Fibroblast of skin of left biceps (primary cell): ENCODE data around the gene ANGPTL2.
"Not testable (repeated sequence)": the region's sequence is repeated elsewhere in the genome, so short reads cannot be mapped to it uniquely, and the experiment has no call there.

Source experiments
- DNase-seq, 2 experiments: peaks; one replicate each; pipeline ENCODE4 v3.0.0-alpha.2; 2013; ENCODE audit warnings: low read depth in 2 of 2

Gene ANGPTL2

DNA sequence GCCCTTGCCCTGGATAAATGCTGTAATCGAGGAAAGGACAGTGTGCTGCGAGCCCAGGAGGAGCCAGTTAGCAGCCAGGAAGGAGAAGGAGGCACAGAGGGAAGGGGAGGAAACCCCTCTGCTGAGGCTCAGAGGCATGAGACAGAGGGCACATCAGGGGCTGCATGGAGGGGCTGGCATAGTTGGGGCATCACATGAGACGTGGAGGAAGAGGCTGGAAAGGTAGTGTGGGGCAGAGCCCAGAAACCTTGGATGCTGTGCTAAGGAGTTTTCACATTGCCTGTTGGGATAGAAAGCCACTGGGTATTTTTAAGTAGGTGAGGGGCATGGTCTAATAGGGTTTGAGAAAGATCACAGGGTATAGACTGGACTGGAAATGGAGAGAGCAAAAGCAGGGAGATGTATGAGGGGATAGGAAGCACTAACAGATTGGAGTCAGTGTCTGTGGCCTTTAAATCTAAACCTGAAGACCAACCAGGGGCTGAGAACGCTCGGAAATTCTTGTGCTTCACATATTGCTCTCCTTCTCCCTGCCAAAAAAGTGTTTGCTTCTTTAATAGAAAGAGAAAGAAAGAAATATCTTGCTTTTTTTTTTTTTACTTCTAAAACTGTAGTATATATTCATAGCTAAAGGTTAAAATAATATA is 33.0 kb upstream of the ANGPTL2 start:
- DNase-seq: no peak

DNA sequence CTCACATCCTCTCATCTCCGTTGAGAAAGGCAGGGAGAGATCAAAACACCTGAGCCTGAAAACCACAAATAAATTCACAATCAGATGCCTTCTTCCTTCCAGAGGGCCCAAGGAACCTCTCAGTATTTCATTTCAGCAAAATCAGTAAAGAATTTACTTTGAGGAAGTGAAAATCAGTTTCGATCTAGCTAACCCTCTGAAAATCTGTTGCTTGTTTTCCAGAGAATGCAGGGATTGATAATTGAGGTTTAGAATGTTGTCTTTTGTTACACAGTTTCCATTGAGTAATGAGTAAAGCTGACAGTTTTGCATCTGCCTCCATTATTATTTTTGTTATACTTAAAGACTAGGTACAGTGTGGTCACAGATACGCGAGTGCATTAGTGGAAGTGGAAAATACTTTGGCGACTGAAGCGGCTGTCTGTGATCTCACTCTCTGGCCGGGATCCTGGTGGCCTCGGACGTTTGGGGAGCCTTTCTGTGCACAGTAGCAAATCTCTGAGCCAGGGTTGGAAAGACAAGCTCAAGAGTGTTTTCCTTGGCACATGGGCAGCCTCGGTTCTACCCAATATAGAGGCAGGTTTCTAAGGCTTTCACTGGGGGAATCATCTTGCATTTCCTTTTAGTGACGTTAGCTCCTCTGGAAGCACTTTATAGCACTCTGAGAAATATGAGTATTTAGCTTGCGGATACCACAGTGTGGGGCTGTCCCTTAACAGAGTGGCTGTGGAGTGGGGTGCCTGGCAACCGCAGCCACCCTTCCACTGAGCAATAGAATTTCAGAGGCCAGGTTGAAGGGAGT is 32.2 kb upstream of the ANGPTL2 start:
- peak in 1 of 2 experiments; percentile 43 for DNase-seq

DNA sequence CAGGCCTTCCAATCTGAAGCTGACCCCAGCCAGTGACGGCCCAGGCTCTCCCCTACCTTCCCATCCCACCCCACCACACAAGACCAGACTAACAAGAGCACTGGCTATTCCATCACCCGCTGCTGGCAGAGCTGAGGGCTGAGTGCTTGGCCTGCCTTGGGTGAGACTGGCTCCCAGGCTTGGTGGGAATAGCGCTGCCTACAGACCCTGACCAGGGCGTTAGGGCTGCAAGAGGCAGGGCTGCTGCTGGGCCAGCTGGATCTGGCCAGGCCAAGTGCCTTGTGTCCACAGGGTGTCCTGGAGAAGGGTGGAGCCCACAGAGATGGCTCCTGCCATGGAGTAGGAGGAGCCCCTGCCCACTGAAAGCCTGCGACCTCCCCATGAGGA is 31.6 kb upstream of the ANGPTL2 start:
- no peak for DNase-seq

DNA sequence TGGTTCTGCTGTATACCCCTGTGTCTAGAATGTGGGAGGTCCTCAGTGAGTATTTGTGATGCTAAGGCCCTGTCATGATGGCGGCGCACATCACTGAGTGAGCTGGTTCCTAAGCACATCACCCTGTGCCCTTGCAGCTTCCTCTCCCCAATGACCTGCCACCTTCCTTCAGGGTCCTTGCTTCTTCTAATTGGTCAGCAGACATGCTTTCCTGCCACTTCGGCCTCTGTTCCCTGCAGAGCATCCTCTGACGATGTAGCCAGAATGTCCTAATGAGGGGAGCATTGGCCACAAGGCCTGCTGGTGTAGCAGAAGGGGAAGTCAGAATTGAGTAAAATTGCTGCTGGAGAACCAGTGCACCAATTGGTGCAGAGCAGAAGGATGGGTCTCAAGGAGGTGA is 31.1 kb upstream of the ANGPTL2 start:
- no peak for DNase-seq

- DNase-seq: no peak
These were observed 27.3 kb upstream of the ANGPTL2 start for GRCh38 chr9:127149463-127150390.

DNA sequence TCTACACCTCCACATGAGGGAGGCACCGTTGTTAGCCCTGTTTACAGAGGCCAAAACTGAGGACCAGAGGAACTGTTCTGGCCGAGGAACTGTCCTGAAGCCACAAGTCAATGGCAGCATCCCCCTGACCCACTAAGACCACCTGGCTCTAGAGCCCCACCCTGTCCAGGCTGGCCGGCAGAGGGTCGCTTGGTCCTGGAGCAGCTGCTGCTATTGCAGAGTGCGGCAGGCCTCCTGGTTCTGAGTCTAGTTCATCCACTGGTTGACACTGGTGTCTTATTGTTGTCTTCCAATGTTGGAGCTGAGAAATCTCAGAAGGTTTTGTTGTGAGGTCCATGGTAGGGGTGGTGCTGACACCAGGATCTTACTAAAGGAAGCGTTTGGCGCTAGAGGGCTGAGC is 26.6 kb upstream of the ANGPTL2 start:
- no peak for DNase-seq

GRCh38 chr9:127148014-127148413 is 25.6 kb upstream of the ANGPTL2 start:
- no peak for DNase-seq

DNA sequence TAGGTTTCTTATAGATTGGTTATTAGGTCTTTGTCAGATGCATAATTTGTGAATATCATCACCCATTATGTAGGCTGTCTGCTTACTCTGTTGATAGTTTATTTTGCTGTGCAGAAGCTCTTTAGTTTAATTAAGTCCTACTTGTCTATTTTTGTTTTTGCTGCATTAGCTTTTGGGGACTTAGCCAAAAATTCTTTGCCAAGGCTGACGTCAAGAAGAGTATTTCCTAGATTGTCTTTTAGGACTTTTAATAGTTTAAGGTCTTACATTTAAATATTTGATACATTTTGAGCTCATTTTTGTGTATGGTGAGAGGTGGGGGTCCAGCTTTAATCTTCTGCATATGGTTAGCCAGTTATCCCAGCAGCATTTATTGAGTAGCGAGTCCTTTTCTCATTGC is 24.8 kb upstream of the ANGPTL2 start:
- DNase-seq: no peak

DNA sequence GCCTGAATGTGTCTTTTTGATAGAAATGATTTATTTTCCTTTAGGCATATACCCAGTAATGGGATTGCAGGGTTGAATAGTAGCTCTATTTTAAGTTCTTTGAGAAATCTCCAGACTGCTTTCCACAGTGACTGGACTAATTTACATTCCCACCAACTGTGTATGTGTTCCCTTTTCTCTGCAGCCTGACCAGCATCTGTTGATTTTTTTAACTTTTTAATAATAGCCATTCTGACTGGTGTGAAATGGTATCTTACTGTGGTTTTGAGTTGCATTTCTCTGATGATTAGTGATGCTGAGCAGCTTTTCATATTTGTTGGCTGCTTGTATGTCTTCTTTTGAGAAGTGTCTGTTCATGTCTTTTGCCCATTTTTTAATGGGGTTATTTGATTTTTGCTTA is 24.4 kb upstream of the ANGPTL2 start:
- not testable (repeated sequence) for DNase-seq

DNA sequence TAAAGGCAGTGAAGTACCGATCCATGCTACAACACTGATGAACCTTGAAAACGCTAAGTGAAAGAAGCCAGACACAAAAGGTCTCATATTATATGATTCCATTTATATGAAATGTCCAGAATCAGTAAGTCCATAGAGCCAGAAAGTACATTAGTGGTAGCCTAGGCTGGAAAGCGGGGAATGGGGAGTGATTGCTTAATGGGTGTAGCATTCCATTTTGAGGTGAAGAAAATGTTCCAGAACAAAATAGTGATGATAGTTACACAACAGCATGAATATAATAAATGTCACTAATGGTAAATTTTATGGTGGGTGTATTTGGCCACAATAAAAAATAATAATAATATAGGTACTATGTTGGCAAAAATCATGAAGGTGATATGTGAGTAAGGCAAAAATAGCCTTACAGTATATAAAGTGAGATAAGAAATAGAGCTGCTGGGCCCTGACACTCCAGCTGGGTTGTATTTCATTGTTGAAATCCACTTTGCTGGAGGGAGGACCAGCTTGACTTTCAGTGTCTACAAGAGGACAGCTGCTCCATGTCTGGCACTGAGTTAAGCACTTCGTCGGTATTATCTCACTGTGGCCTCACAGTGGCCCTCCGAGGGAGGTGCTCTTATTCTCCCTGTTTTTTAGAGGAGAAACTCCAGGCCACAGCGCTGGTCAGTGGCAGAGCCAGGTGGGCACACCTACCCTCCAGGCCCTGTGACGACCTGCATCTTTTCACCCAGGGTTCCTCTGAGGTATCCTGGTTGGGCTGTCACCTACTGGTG is 22.4 kb upstream of the ANGPTL2 start:
- no peak for DNase-seq

GRCh38 chr9:127143920-127144465 is 21.6 kb upstream of the ANGPTL2 start:
- no peak for DNase-seq

GRCh38 chr9:127142931-127143464 is 20.6 kb upstream of the ANGPTL2 start:
- DNase-seq: no peak

DNA sequence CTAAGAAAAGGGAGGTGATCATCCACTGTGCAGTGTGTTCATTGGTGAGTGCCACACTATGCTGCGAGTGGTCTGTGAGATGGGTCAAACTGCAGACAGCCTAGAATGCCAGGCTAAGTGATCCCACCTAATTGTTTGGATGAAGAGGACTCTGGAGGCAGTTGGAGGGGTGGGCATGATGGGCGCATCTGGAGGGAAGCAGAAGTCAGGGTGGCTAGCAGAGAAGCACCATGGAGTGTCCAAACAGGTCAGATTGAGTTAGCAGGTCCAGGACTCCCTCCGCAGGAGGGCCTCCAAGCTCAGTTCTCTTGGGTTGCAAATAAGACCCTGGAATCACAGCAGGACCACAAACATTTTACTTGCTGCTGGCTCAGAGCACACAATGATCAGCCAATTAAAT is 19.9 kb upstream of the ANGPTL2 start:
- no peak for DNase-seq

- DNase-seq: no peak
These were observed 18.6 kb upstream of the ANGPTL2 start for GRCh38 chr9:127140842-127141675.

DNA sequence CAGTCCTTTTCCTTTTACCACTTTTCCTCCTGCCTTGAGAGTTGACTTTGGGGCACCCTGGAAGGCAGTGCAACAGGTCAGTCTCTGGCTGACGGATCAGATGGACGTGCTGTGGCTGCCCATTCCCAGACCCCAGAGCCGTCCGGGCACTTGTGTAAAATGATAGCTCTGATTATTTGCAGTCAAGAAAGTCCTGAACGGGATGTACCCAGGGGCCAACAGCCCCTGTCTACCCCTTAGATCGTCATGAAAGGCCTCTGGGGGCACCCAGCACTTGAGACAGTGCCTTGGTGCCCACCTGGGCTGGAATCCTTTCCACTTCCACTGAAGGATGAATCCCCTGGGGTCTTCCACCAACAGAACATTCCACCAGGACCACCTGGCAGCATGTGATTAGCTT is 17.7 kb upstream of the ANGPTL2 start:
- DNase-seq: no peak

- no peak for DNase-seq
These were observed 17.3 kb upstream of the ANGPTL2 start for GRCh38 chr9:127139775-127140174.

DNA sequence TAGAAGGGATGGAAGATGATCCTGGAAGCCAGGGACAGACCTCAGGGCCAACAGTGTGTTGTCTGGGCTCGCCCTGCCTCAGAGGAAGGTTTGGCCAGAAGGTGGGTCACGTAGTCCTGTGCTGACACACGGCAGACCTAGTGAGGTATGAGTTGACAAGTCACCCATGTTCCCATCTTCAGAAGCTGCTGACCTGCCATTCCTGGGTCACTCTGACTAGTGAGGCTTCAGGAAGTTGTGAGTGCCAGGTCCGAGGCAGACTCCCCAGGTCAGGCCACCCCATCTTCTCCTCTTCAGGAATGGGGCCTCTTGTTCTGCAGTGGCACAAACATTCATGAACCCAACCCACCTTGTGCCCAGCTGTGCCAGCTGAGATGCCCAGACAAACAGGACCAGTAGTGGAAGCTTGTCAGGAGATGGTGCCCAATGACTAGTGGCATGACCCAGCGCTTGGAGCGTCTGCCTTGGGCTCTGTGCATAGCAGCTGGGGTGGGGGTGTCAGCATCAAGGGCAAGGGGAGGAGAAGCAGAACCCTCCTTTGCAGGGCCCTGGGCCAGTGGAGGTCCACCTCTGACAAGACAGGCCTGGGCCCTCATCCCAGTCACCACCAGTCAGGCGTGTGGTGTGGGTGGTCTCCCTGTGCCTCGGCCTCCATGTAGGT is 16.8 kb upstream of the ANGPTL2 start:
- no peak for DNase-seq

DNA sequence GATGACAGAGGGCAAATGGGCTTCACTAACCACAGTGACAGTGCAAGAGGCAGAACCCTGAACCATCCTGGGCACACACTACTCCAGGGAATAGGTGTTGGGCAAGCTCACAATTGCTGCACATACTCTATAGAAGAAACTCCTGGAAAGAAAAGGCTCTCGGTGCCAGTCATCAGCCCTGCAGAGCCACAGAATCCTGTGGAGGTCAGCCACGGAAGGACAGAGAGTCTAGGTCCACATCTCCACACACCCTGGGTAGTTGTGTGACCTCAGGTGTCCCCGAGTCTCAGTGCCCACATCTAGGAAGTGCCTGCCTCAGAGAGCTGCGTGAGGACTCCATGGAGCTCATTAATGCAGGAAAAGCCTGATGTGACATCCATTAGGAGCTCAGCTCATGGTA is 16.0 kb upstream of the ANGPTL2 start:
- DNase-seq: no peak

GRCh38 chr9:127137640-127138360 is 15.4 kb upstream of the ANGPTL2 start:
- DNase-seq: no peak
